Left ventricle myocardium inferior (tissue), 1 donor: ENCODE measurements around the gene ANGPTL2. TPM values are rescaled to one million over a fixed set of nuclear protein-coding genes. Genes with fewer than 3 reads are reported as not detected.

Experiments used
- DNase-seq: peaks from one replicate; pipeline ENCODE4 v3.0.0-alpha.2; 2020
- H3K27ac ChIP-seq: fragments of 200-600 bp; replicated peaks from 2 replicates; pipeline ENCODE4 v1.8.0; 2021
- H3K27me3 ChIP-seq: fragments of 200-600 bp; 2 replicates; pipeline ENCODE4 v1.8.0; 2021; ENCODE audit warnings: low read depth
- H3K36me3 ChIP-seq: fragments of 200-600 bp; 2 replicates; pipeline ENCODE4 v1.8.0; 2021
- H3K4me1 ChIP-seq: fragments of 200-600 bp; 2 replicates; pipeline ENCODE4 v1.8.0; 2021
- H3K4me3 ChIP-seq: fragments of 200-600 bp; 2 replicates; pipeline ENCODE4 v1.8.0; 2021; ENCODE audit warnings: mild to moderate bottlenecking, moderate library complexity
- H3K9me3 ChIP-seq: fragments of 200-600 bp; replicated peaks from 2 replicates; pipeline ENCODE4 v1.8.0; 2021
- intact Hi-C: fragments of 100-400 bp; cut with micrococcal nuclease; formaldehyde crosslinking; loops from one replicate; pipeline ENCODE4 v1.11.0; 2022
- total RNA-seq: library from RNA; stranded (reverse); fragmentation: NEBNext Ultra II Directional; extraction: Animal tissue kit (Norgen Biotek cat#: 25700); gene quantifications from one replicate; pipeline ENCODE4 v1.2.1, GENCODE V29; 2021
- TF ChIP-seq, protein P1 (sequence below): fragments of 200-600 bp; IDR thresholded peaks from 2 replicates; pipeline ENCODE4 v1.8.0; 2021; ENCODE audit warnings: antibody characterized with exemption, mild to moderate bottlenecking, borderline replicate concordance
- donor health status: DM: no; HTN: yes; CAD: no; lungs with severe emphysema.

The ANGPTL2 gene
- total RNA-seq, 1 donor from 2014 or later = 35.7 TPM

- Histone ChIP-seq H3K4me1 (peaks cover 96% of the 10 kb centered on the region), H3K27ac (peak overlapping the region; percentile 87), H3K9me3 (no peaks in the 10 kb centered on the region)
Observed at GRCh38 chr9:127106466-127106855, 16.0 kb downstream of the ANGPTL2 start.

GRCh38 chr9:127105805-127106465 is 16.5 kb downstream of the ANGPTL2 start:
- Histone ChIP-seq H3K27me3 (no peaks in the 10 kb centered on the region), H3K27ac (peak overlapping the region; percentile 87), H3K36me3 (peaks cover 27% of the 10 kb centered on the region), H3K4me1 (peaks cover 96% of the 10 kb centered on the region), H3K9me3 (no peaks in the 10 kb centered on the region), H3K4me3 (no peak overlapping the region)
- intact Hi-C loops = no loop called here
- TF ChIP-seq, protein P1, sequence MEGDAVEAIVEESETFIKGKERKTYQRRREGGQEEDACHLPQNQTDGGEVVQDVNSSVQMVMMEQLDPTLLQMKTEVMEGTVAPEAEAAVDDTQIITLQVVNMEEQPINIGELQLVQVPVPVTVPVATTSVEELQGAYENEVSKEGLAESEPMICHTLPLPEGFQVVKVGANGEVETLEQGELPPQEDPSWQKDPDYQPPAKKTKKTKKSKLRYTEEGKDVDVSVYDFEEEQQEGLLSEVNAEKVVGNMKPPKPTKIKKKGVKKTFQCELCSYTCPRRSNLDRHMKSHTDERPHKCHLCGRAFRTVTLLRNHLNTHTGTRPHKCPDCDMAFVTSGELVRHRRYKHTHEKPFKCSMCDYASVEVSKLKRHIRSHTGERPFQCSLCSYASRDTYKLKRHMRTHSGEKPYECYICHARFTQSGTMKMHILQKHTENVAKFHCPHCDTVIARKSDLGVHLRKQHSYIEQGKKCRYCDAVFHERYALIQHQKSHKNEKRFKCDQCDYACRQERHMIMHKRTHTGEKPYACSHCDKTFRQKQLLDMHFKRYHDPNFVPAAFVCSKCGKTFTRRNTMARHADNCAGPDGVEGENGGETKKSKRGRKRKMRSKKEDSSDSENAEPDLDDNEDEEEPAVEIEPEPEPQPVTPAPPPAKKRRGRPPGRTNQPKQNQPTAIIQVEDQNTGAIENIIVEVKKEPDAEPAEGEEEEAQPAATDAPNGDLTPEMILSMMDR = no peak
- DNase-seq = no peak

More at GRCh38 chr9:127106466-127106855, 16.0 kb downstream of the ANGPTL2 start:
- TF ChIP-seq, protein P1 = no peak
- DNase-seq = no peak
- no peak overlapping the region for H3K4me3 ChIP-seq
- intact Hi-C loops = no loop called here
- H3K27me3 ChIP-seq = no peaks in the 10 kb centered on the region
- peaks cover 27% of the 10 kb centered on the region for H3K36me3 ChIP-seq

- H3K27me3 ChIP-seq = no peaks in the 10 kb centered on the region
- TF ChIP-seq, protein P1 = no peak
- intact Hi-C loops = no loop called here
- H3K4me1 ChIP-seq = peaks cover 96% of the 10 kb centered on the region
- H3K9me3 ChIP-seq = no peaks in the 10 kb centered on the region
- peaks cover 27% of the 10 kb centered on the region for H3K36me3 ChIP-seq
- H3K4me3 ChIP-seq = no peak overlapping the region
- peak; percentile 72 for DNase-seq
- H3K27ac ChIP-seq = peak overlapping the region; percentile 87
Observed at GRCh38 chr9:127104581-127105311, 17.7 kb downstream of the ANGPTL2 start.

- peak overlapping the region; percentile 87 for H3K27ac ChIP-seq
- TF ChIP-seq, protein P1 = no peak
- peaks cover 20% of the 10 kb centered on the region for H3K36me3 ChIP-seq
- intact Hi-C loops = no loop called here
- DNase-seq = no peak
- no peaks in the 10 kb centered on the region for H3K9me3 ChIP-seq
- H3K4me3 ChIP-seq = no peak overlapping the region
- peaks cover 93% of the 10 kb centered on the region for H3K4me1 ChIP-seq
- no peaks in the 10 kb centered on the region for H3K27me3 ChIP-seq
Observed at GRCh38 chr9:127102788-127103187, 19.6 kb downstream of the ANGPTL2 start.

- no peak overlapping the region for H3K4me3 ChIP-seq
- H3K27me3 ChIP-seq = no peaks in the 10 kb centered on the region
- H3K27ac ChIP-seq = peak overlapping the region; percentile 87
- DNase-seq = no peak
- H3K36me3 ChIP-seq = peaks cover 14% of the 10 kb centered on the region
- peaks cover 92% of the 10 kb centered on the region for H3K4me1 ChIP-seq
- no peaks in the 10 kb centered on the region for H3K9me3 ChIP-seq
- intact Hi-C loops = no loop called here
- TF ChIP-seq, protein P1 = no peak
Observed at GRCh38 chr9:127102176-127102575, 20.3 kb downstream of the ANGPTL2 start.
